Smooth muscle cell (in vitro differentiated cells): Measurements from ENCODE around the gene U2AF2. TPM values are rescaled to one million over a fixed set of nuclear protein-coding genes. Genes with fewer than 3 reads are reported as not detected.

Source experiments
- DNase-seq: peaks from one replicate; lab custom pipeline; 2025; ENCODE audit not compliant: unreplicated experiment; lab: John Stamatoyannopoulos, UW
- H2AFZ ChIP-seq: fragments of 200-600 bp; sonication (generic); 2 replicates; pipeline ENCODE4 v1.6.0; 2016; ENCODE audit warnings: antibody characterized with exemption, low read depth, mild to moderate bottlenecking
- H3F3A ChIP-seq: fragments of 200-600 bp; sonication (generic); 2 replicates; pipeline ENCODE4 v1.6.0; 2017; ENCODE audit warnings: antibody characterized with exemption, low read depth
- H3K27ac ChIP-seq: fragments of 200-600 bp; sonication (generic); 2 replicates; pipeline ENCODE4 v1.5.1; 2016; ENCODE audit warnings: low read depth, mild to moderate bottlenecking
- H3K27me3 ChIP-seq: fragments of 200-600 bp; sonication (generic); 2 replicates; pipeline ENCODE4 v1.6.1; 2016; ENCODE audit warnings: low read depth, mild to moderate bottlenecking
- H3K36me3 ChIP-seq: fragments of 200-600 bp; sonication (generic); 2 replicates; pipeline ENCODE4 v1.5.1; 2016; ENCODE audit warnings: low read depth
- H3K4me1 ChIP-seq: fragments of 200-600 bp; sonication (generic); 2 replicates; pipeline ENCODE4 v1.5.1; 2016; ENCODE audit warnings: low read depth
- H3K4me2 ChIP-seq: fragments of 200-600 bp; sonication (generic); 2 replicates; pipeline ENCODE4 v1.6.0; 2016; ENCODE audit warnings: mild to moderate bottlenecking
- H3K4me3 ChIP-seq: fragments of 200-600 bp; sonication (generic); 2 replicates; pipeline ENCODE4 v1.5.1; 2016; ENCODE audit warnings: mild to moderate bottlenecking
- H3K79me2 ChIP-seq: fragments of 200-600 bp; sonication (generic); 2 replicates; pipeline ENCODE4 v1.6.0; 2016; ENCODE audit warnings: low read depth, mild to moderate bottlenecking
- H3K9ac ChIP-seq: fragments of 200-600 bp; sonication (generic); 2 replicates; pipeline ENCODE4 v1.6.0; 2016; ENCODE audit warnings: low read depth
- H3K9me3 ChIP-seq: fragments of 200-600 bp; sonication (generic); replicated peaks from 2 replicates; pipeline ENCODE4 v1.5.1; 2016; ENCODE audit warnings: low read depth
- H4K20me1 ChIP-seq: fragments of 200-600 bp; sonication (generic); 2 replicates; pipeline ENCODE4 v1.6.0; 2016; ENCODE audit warnings: low read depth
- CTCF ChIP-seq: fragments of 200-600 bp; sonication (generic); IDR thresholded peaks from 2 replicates; pipeline ENCODE4 v1.5.1; 2017; ENCODE audit warnings: borderline replicate concordance, mild to moderate bottlenecking, antibody characterized with exemption; ENCODE audit not compliant: insufficient read depth, poor library complexity, severe bottlenecking
- WGBS: methylation state at CpG from one replicate; pipeline ENCODE4 v1.1.7; 2016; ENCODE audit warnings: low lambda C conversion rate; 5-methylcytosine and 5-hydroxymethylcytosine counted together
- polyA plus RNA-seq: library from polyadenylated mRNA; unstranded; fragments of >200 nt; fragmentation: Nextera tagmentation; extraction: Ambion mirVana; gene quantifications from 2 replicates; pipeline ENCODE4 v1.2.1, GENCODE V29; 2016
- total RNA-seq: library from RNA; depleted of rRNA; stranded (reverse); fragments of >200 nt; gene quantifications from 2 replicates; pipeline ENCODE4 v1.2.3, GENCODE V29; 2014

U2AF2 gene
- total and polyA plus RNA-seq, 2 experiments from 2014 or later, result 8.4 to 70.7 TPM

DNA sequence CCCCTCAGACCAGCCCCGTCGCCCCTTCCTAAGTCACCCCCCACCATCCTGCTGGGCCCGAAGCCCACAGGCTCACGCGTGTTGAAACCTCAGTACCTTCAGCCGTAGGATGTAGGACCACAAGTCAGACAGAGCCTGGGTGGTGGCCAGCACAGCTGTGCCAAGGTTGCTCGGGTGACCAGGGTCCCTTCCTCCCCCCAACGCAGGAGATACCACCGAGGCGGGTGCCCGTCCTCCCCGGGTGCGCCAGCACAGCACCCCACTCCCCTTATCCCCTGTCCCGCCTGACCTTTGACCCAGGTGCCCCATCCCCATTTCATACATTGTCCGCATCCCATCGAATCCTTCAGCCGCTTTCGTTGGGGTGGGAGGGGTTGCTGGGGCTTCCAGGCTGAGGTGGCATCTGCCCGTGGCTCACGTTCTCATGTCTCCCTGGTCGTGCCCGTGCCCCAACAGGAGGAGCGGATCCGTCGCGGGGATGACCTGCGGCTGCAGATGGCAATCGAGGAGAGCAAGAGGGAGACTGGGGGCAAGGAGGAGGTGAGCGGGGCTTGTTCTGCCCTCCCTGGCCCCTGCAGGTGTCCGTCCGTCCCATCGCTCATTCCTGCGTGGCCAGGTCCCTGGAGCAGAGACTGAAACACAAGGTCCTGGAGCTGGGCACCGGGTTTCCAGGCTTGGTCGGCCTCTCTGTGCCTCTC, 34.7 kb downstream of the U2AF2 start:
- Histone ChIP-seq H4K20me1 (peaks cover 66% of the 10 kb centered on the region), H3K9me3 (no peaks in the 10 kb centered on the region), H2AFZ (no peak overlapping the region), H3K27ac (no peak overlapping the region), H3K79me2 (peaks cover 18% of the 10 kb centered on the region), H3K4me3 (no peak overlapping the region), H3K4me1 (no peaks in the 10 kb centered on the region), H3K9ac (no peak overlapping the region), H3F3A (no peaks in the 10 kb centered on the region), H3K4me2 (no peak overlapping the region), H3K36me3 (no peaks in the 10 kb centered on the region), H3K27me3 (no peaks in the 10 kb centered on the region)
- no peak for DNase-seq
- WGBS, result 98% methylated on average over 28 of the region's 35 CpGs
- no peak for TF ChIP-seq CTCF

- no peaks in the 10 kb centered on the region for H3F3A ChIP-seq
- no peak overlapping the region for H3K27ac ChIP-seq
- no peaks in the 10 kb centered on the region for H3K27me3 ChIP-seq
- WGBS, result 97% methylated on average over 25 of the region's 25 CpGs
- no peak overlapping the region for H3K4me2 ChIP-seq
- H3K36me3 ChIP-seq, result no peaks in the 10 kb centered on the region
- peaks cover 14% of the 10 kb centered on the region for H3K79me2 ChIP-seq
- no peak overlapping the region for H3K4me3 ChIP-seq
- H4K20me1 ChIP-seq, result peaks cover 59% of the 10 kb centered on the region
- no peaks in the 10 kb centered on the region for H3K9me3 ChIP-seq
- no peak for DNase-seq
- no peak for TF ChIP-seq CTCF
- H3K4me1 ChIP-seq, result no peaks in the 10 kb centered on the region
- no peak overlapping the region for H2AFZ ChIP-seq
- no peak overlapping the region for H3K9ac ChIP-seq
These were observed 35.4 kb downstream of the U2AF2 start for GRCh38 chr19:55690109-55690768.

DNA sequence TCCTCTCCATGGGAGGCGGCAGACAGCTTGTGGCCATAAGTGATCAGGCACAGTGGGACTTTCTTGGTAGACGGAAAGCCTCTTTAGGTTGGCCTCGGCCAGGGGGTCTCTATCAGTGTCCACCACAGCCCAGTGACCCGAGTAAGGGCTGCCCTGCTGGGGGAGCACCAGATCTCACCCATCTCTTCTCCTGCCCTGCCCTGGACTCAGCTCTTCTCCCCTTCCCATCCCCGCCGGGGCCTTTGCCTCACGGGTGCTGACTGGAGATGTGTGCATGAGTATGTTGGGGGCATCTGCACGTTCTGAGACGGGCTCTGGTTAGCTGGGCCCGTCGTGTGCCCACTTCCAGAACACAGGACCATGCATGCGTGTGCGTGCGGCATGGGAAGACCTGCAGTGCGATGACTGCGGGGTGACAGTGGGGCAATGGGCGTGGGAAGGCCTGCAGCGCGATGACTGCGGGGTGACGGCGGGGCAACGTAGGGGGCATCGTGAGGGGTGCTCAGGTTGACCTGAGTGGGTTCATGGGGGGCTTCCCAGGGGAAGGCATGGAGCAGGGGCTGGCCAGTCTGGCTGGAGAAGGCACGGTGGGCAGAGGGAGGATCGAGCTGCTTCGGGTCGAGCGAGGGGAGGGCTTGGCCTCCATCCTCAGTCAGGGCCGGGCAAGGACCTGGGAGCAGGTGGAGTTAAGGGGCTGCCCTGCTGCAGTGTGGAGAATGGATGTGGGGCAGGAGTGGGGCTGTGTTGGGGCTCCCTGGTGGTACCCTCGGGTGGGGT, 36.1 kb downstream of the U2AF2 start:
- no peaks in the 10 kb centered on the region for H3K36me3 ChIP-seq
- no peak for DNase-seq
- no peak overlapping the region for H2AFZ ChIP-seq
- no peaks in the 10 kb centered on the region for H3F3A ChIP-seq
- H3K9ac ChIP-seq, result no peak overlapping the region
- TF ChIP-seq CTCF, result no peak
- H4K20me1 ChIP-seq, result peaks cover 54% of the 10 kb centered on the region
- H3K27me3 ChIP-seq, result no peaks in the 10 kb centered on the region
- WGBS, result 95% methylated on average over 23 of the region's 31 CpGs
- no peaks in the 10 kb centered on the region for H3K4me1 ChIP-seq
- H3K4me3 ChIP-seq, result no peak overlapping the region
- peaks cover 8% of the 10 kb centered on the region for H3K79me2 ChIP-seq
- no peak overlapping the region for H3K27ac ChIP-seq
- no peaks in the 10 kb centered on the region for H3K9me3 ChIP-seq
- H3K4me2 ChIP-seq, result no peak overlapping the region
